Activated CD4-positive, alpha-beta T cell treated with anti-CD3 and anti-CD28 coated beads, Interleukin-2, amount 10 ng/mL, durations not matched to agents 24 days and 14 days (primary cell): ENCODE data around the gene HLA-DQB1. TPM values are rescaled to one million over a fixed set of nuclear protein-coding genes. Genes with fewer than 3 reads are reported as not detected.
A peak's percentile ranks its signal among the peaks of the same experiment; 100 is the strongest.
"Not testable (repeated sequence)": the region's sequence is repeated elsewhere in the genome, so short reads cannot be mapped to it uniquely, and the experiment has no call there.

Experiments used
- DNase-seq: peaks from one replicate; pipeline ENCODE4 v3.0.0; 2022
- H3K27ac Mint-ChIP-seq: one replicate; pipeline ENCODE4 v1.8.0; 2022; ENCODE audit warnings: mild to moderate bottlenecking, mixed read lengths
- H3K27me3 Mint-ChIP-seq: one replicate; pipeline ENCODE4 v1.8.0; 2022; ENCODE audit warnings: mixed read lengths
- H3K36me3 Mint-ChIP-seq: one replicate; pipeline ENCODE4 v1.8.0; 2022; ENCODE audit warnings: low read depth, mild to moderate bottlenecking, mixed read lengths
- H3K4me1 Mint-ChIP-seq: one replicate; pipeline ENCODE4 v1.8.0; 2021; ENCODE audit warnings: mixed read lengths
- H3K4me3 Mint-ChIP-seq: one replicate; pipeline ENCODE4 v1.8.0; 2022; ENCODE audit warnings: mild to moderate bottlenecking, moderate library complexity, mixed read lengths
- H3K9me3 Mint-ChIP-seq: one replicate; pipeline ENCODE4 v1.8.0; 2021; ENCODE audit warnings: mixed read lengths
- intact Hi-C: fragments of 100-400 bp; cut with micrococcal nuclease; formaldehyde crosslinking; loops from one replicate; pipeline ENCODE4 v1.15.1; 2023
- total RNA-seq: library from RNA; stranded (reverse); gene quantifications from 2 replicates; pipeline ENCODE4 v1.2.3, GENCODE V29; 2022

HLA-DQB1 gene
- total RNA-seq, 1 donor from 2014 or later = 1.5 TPM

DNA sequence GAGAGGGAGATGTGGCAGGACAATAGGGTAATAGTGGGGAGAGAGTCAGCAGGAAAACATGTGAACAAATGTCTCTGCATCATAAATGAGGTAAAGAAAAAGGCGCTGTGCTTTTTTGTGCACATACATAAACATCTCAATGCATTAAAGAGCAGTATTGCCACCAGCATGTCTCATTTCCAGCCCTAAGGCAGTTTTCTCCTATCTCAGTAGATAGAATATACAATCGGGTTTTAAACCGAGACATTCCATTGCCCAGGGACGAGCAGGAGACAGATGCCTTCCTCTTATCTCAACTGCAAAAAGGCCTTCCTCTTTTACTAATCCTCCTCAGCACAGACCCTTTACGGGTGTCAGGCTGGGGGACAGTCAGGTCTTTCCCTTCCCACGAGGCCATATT is 9.1 kb downstream of the HLA-DQB1 start:
- H3K27me3 Mint-ChIP-seq, DNase-seq, H3K9me3 Mint-ChIP-seq, H3K27ac Mint-ChIP-seq, H3K4me3 Mint-ChIP-seq, H3K36me3 Mint-ChIP-seq, intact Hi-C loops: not testable (repeated sequence)
- H3K4me1 Mint-ChIP-seq = peaks cover 18% of the 10 kb centered on the region

DNA sequence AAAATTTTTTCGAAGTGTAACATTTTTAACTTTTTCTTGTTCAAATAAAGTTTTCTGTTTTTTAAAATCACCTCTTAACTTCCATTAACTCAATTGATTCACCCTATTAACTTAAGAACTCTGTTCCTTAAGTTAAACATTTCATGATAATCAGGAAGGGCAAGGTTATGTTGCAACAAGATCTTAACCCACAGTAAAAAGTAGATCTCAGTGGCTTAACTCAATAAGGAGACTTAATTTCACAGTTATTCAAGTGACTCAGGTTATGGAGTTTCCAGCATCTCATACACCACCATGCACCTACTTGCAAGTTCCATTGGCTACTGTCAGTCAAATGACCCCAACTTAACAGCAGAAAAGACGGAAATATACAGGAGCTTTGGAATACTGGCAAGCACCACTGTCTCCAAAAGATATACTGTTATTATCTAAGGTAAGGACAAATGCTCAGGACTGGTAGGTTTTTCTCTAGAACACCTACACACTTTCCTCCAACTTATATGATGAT is 11.2 kb downstream of the HLA-DQB1 start:
- Mint-ChIP-seq H3K27ac (no peak overlapping the region), H3K27me3 (peaks cover 7% of the 10 kb centered on the region), H3K4me1 (peaks cover 15% of the 10 kb centered on the region), H3K9me3 (no peaks in the 10 kb centered on the region), H3K36me3 (no peaks in the 10 kb centered on the region), H3K4me3 (no peak overlapping the region)
- DNase-seq = no peak
- intact Hi-C loops = no loop called here

DNA sequence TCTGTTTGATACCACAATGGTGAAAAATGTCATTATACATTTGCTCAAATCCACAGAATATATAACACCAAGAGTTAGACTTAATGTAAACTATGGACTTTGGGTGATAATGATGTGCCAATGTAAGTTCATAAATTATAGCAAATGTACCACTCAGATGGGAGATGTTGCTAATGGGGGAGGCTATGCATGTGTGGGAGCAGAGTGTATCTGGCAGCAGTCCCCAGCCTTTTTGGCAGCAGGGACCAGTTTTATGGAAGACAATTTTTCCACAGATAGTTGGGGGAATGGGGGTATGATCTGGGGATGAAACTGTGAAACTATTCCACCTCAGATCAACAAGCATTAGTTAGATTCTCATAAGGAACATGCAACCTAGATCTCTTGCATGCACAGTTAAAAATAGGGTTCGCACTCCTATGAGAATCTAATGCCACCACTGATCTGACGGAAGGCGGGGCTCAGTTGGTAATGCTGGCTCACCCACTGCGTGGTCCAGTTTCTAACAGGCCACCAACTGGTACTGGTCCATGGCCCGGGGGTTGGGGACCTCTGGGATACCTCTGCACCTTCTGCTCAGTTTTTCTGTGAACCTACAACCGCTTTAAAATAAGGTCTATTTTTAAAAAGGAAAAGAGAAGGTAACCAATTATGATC is 21.3 kb downstream of the HLA-DQB1 start:
- peaks cover 2% of the 10 kb centered on the region for H3K36me3 Mint-ChIP-seq
- H3K27ac Mint-ChIP-seq = no peak overlapping the region
- H3K27me3 Mint-ChIP-seq = peaks cover 29% of the 10 kb centered on the region
- peaks cover 13% of the 10 kb centered on the region for H3K4me1 Mint-ChIP-seq
- no peak for DNase-seq
- H3K4me3 Mint-ChIP-seq = no peak overlapping the region
- no peaks in the 10 kb centered on the region for H3K9me3 Mint-ChIP-seq
- intact Hi-C loops = no loop called here

DNA sequence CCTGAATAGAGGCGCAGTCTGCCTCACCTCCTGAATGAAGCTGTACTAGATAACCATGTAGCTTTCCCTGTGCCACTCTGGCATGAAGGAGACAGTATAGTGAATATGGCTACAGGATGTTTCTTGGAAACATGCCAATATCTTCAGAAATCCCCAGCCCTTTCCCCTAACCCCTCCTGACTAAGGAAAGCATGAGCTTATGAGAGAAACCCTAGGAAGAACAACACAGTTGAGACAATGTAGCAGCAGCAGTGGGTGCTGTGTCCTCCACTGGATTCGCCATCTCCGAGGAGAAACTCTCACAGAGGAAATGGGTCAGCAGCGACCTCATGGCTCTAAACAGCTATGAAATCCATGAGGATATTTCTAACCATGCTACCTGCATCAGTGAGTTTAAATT is 22.6 kb downstream of the HLA-DQB1 start:
- no peaks in the 10 kb centered on the region for H3K9me3 Mint-ChIP-seq
- peaks cover 29% of the 10 kb centered on the region for H3K27me3 Mint-ChIP-seq
- no peak overlapping the region for H3K4me3 Mint-ChIP-seq
- H3K27ac Mint-ChIP-seq = no peak overlapping the region
- peaks cover 2% of the 10 kb centered on the region for H3K36me3 Mint-ChIP-seq
- DNase-seq = no peak
- peaks cover 17% of the 10 kb centered on the region for H3K4me1 Mint-ChIP-seq
- intact Hi-C loops = no loop called here

DNA sequence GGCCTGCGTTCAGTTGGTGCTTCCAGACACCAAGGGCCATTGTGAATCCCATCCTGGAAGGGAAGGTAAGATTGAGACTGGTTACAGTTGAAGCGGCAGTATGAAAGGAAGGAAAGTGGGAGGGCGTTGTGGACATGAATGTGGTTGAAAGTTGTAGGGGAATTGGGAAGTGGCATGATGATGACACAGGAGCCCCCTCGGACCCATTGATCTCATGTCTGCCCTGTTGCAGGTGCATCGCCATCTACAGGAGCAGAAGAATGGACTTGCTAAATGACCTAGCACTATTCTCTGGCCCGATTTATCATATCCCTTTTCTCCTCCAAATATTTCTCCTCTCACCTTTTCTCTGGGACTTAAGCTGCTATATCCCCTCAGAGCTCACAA is 23.7 kb downstream of the HLA-DQB1 start:
- H3K9me3 Mint-ChIP-seq = no peaks in the 10 kb centered on the region
- no peak for DNase-seq
- peaks cover 24% of the 10 kb centered on the region for H3K27me3 Mint-ChIP-seq
- no peak overlapping the region for H3K4me3 Mint-ChIP-seq
- H3K27ac Mint-ChIP-seq = no peak overlapping the region
- peaks cover 2% of the 10 kb centered on the region for H3K36me3 Mint-ChIP-seq
- intact Hi-C loops = no loop called here
- H3K4me1 Mint-ChIP-seq = peaks cover 17% of the 10 kb centered on the region

DNA sequence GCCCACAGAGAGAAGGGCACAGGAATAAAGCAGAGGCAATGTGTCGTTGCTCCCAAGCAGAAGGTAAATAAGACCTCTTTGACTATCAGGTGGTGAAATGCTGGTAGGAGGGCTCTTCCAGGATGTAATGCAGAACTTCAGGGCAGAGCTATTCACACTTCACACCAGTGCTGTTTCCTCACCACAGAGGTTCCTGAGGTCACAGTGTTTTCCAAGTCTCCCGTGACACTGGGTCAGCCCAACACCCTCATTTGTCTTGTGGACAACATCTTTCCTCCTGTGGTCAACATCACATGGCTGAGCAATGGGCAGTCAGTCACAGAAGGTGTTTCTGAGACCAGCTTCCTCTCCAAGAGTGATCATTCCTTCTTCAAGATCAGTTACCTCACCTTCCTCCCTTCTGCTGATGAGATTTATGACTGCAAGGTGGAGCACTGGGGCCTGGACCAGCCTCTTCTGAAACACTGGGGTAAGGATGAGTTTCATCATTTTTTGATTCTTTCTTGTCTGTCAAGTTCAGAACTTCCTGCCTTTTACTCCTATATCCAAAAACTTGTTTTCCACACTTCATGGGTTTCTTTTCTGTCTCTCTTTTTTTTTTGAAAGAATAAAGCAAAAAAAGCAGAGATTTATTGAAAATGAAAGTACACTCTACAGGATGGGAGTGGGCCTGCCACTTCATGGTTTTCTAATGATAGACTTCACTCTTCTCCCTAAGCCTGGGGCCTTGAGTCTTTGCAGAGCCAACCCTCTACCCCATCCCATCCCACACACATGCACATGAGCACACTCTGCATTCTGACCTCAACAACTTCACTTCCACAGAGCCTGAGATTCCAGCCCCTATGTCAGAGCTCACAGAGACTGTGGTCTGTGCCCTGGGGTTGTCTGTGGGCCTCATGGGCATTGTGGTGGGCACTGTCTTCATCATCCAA is 24.4 kb downstream of the HLA-DQB1 start:
- peaks cover 20% of the 10 kb centered on the region for H3K4me1 Mint-ChIP-seq
- H3K4me3 Mint-ChIP-seq, intact Hi-C loops, DNase-seq, H3K27ac Mint-ChIP-seq, H3K36me3 Mint-ChIP-seq, H3K9me3 Mint-ChIP-seq: not testable (repeated sequence)
- H3K27me3 Mint-ChIP-seq = peaks cover 20% of the 10 kb centered on the region

DNA sequence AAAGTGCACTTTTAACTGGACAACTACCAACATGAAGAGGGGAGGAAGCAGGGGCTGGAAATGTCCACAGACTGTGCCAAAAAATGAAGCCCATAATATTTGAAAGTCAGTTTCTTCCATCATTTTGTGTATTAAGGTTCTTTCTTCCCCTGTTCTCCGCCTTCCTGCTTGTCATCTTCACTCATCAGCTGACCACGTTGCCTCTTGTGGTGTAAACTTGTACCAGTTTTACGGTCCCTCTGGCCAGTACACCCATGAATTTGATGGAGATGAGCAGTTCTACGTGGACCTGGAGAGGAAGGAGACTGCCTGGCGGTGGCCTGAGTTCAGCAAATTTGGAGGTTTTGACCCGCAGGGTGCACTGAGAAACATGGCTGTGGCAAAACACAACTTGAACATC is 25.3 kb downstream of the HLA-DQB1 start:
- Mint-ChIP-seq H3K4me3 (no peak overlapping the region), H3K36me3 (peaks cover 2% of the 10 kb centered on the region), H3K27me3 (peaks cover 23% of the 10 kb centered on the region), H3K9me3 (no peaks in the 10 kb centered on the region), H3K27ac (no peak overlapping the region), H3K4me1 (peaks cover 21% of the 10 kb centered on the region)
- no peak for DNase-seq
- intact Hi-C loops = no loop called here

DNA sequence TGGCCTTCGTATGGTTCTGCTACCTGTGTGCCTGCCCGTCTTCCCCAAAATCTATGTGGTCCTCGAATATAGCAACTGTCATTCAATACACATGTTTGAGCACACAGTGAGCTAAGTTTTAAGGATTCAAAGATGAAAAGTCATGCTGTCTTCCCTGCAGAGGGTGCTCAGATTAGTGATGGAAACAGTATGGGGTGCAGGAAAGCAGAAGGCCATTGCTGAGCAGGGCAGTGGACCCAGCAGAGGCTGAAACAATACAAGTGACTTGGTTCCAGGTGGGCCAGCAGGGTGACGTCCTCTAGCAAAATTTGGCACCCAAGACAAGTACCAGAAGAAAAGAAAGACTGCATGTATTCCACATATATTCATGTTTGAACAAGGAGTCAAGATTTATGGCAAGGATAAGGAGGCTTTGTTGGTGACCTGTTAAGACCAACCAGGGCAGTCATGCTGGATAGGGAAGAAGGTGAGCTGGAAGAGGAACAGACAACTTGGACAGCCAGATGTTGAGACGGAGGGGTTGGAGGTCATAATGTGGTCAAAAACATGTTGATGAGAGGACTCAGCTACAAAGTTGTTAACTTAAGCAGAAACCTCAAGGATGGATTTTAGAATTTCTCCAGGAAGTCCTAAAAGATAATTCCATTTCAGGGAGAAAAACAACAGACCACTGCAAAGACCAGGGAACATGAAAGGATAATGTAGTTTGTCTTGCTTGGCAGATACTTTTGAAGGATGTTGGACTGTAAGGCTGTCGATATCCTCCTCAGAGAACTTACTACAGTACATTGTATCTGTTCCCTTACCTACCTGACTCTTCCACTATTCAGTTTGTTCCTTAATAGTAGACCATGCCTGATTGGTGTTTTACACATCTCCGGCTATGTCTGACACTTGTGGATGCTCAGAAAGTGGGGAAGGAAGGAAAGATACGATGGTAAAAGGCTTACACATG is 26.7 kb downstream of the HLA-DQB1 start:
- H3K4me1 Mint-ChIP-seq = peaks cover 21% of the 10 kb centered on the region
- intact Hi-C loops = no loop called here

DNA sequence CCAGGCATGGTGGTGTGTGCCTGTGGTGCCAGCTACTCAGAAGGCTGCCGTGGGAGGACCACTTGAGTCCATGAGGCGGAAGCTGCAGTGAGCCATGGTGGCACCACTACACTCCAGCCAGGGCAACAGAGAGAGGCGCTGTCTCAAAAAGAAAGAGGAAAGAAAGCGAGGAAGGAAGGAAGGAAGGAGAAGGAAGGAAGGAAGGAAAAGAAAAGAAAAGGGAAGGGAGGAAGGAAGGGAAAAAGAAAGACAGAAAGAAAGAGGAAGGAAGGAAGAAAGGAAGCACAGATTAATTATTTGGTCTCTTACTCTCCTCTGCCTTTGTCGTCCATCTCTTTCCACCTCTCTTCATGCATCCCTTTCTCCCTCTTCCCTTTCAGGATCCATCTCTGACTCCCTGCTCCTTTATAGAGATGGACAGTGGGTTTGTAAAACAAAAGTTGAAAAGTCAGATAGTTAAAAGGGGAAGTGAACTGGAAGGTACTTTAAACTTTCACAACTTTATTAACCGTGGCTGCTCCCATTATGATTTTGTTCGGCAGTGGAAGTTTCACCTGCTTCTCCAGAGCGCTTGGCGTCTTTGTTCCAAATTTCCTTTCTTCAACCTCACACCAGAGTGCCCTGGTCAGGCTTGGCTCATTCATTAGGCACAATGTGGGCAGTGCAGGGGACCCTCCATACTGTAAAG is 27.8 kb downstream of the HLA-DQB1 start:
- Mint-ChIP-seq H3K9me3 (peaks cover 2% of the 10 kb centered on the region), H3K36me3 (no peaks in the 10 kb centered on the region), H3K27ac (no peak overlapping the region), H3K27me3 (peaks cover 34% of the 10 kb centered on the region), H3K4me1 (peaks cover 25% of the 10 kb centered on the region), H3K4me3 (no peak overlapping the region)
- intact Hi-C loops = no loop called here
- DNase-seq = no peak

More for the DNA sequence above, 26.7 kb downstream of the HLA-DQB1 start:
- no peaks in the 10 kb centered on the region for H3K9me3 Mint-ChIP-seq
- no peak overlapping the region for H3K27ac Mint-ChIP-seq
- H3K4me3 Mint-ChIP-seq = no peak overlapping the region
- DNase-seq = no peak
- H3K36me3 Mint-ChIP-seq = no peaks in the 10 kb centered on the region
- peaks cover 31% of the 10 kb centered on the region for H3K27me3 Mint-ChIP-seq

DNA sequence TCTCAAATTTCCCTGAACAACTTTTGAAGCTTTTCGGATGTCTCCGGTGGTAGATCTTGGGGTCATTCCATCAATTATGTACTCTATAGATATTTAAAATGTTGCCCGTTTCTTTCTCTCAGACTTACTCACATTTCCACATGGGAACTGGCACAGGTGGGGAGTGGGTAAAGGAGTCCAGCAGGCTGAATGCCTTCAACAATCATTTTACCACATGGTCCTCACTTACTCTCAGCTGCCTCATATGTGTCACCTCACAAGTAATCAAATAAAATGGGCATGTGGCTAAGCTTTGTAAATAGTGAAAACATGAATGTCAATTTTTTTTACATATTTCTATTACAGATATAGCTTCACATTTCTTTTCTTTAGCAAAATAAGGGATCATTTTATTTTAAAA is 28.6 kb downstream of the HLA-DQB1 start:
- Mint-ChIP-seq H3K4me1 (peaks cover 26% of the 10 kb centered on the region), H3K9me3 (peaks cover 4% of the 10 kb centered on the region), H3K36me3 (no peaks in the 10 kb centered on the region), H3K27ac (no peak overlapping the region), H3K4me3 (peak overlapping the region; percentile 21), H3K27me3 (peaks cover 34% of the 10 kb centered on the region)
- DNase-seq = no peak
- intact Hi-C loops = no loop called here

DNA sequence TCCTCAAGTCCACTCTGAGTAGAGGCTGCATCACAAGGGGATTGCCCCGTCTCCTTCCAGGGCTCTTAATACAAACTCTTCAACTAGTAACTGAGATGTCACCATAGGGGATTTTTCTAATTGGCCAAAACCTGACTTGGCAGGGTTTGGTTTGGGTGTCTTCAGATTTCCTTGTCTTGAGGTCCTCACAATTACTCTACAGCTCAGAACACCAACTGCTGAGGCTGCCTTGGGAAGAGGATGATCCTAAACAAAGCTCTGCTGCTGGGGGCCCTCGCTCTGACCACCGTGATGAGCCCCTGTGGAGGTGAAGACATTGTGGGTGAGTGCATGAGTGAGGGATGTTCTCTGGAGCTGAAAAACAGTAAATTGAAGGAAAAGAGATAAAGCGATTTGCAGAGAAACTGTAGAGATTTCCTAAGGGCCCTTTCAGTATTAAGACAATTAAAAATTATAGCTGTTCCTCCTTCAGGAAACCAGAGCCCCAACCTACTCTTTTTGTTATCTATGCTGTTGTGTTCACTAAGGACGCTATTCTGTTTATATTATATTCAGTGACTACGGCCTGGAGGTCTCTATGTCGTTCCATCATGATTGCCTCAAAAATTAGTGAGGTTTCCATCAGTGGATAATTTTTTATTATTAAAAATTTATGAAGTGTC is 29.1 kb downstream of the HLA-DQB1 start, which contains the start of gene HLA-DQA1:
HLA-DQA1 (plus strand) TSS at position 188 of the 662 bp plus-strand sequence; CDS start at position 241, 53 bp downstream.
- Mint-ChIP-seq H3K9me3 (peaks cover 4% of the 10 kb centered on the region), H3K36me3 (no peaks in the 10 kb centered on the region), H3K4me3 (peak within 1 kb of the TSS; percentile 66), H3K27ac (no peak within 1 kb of the TSS), H3K4me1 (peaks cover 27% of the 10 kb centered on the region), H3K27me3 (peaks cover 38% of the 10 kb centered on the region)
- intact Hi-C loops = no loop called here
- DNase-seq = peak; percentile 65

DNA sequence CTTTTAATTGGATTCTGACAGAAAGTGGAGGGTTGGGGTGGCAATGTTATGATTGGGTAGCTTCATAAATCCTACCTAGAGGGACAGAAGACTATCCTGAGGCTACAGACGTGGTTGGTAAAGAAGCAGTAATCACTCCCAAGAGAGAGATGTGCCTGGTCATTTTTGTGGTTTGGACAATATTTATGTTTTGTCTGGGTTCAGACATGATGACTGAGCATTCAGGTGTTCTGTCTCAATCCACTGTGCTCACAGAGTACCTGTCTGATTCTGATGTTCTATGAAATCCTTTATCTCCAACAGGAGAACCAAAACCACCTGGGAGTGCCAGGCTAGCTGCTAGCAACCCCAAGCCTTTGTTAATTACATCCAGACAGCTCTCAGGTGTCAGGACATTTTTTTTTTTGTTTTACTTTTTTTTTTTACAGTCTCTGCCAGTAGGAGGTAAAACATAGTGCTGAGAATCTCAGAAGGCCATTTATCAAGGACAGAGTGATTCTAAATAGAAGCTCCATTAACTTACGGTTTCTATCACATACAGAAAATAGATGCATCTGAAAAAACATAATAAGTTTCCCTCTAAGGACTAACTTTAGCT is 30.8 kb downstream of the HLA-DQB1 start:
- Mint-ChIP-seq H3K4me1 (peaks cover 20% of the 10 kb centered on the region), H3K36me3 (no peaks in the 10 kb centered on the region), H3K4me3 (no peak overlapping the region)

More for the DNA sequence above, 30.8 kb downstream of the HLA-DQB1 start:
- intact Hi-C loops = no loop called here
- no peak overlapping the region for H3K27ac Mint-ChIP-seq
- H3K27me3 Mint-ChIP-seq = peaks cover 37% of the 10 kb centered on the region
- peaks cover 4% of the 10 kb centered on the region for H3K9me3 Mint-ChIP-seq
- no peak for DNase-seq
